CD4-positive, alpha-beta memory T cell (primary cell): ENCODE results near the gene PRKAG2. TPM values are rescaled to one million over a fixed set of nuclear protein-coding genes. Genes with fewer than 3 reads are reported as not detected.
"Not testable (repeated sequence)": the region's sequence is repeated elsewhere in the genome, so short reads cannot be mapped to it uniquely, and the experiment has no call there.

Experiments
- CTCF ChIA-PET: fragments of 350-600 bp; sonication (Branson Sonifier 250); formaldehyde crosslinking; loops from one replicate; lab custom pipeline; 2021; ENCODE audit warnings: inconsistent platforms; ENCODE audit not compliant: partially characterized antibody; lab: Charles Lee
- POLR2A ChIA-PET: fragments of 350-600 bp; sonication (Branson Sonifier 250); formaldehyde crosslinking; loops from one replicate; lab custom pipeline; 2021; ENCODE audit not compliant: partially characterized antibody; lab: Charles Lee
- DNase-seq, 5 donors: peaks; one replicate each; pipeline versions ENCODE4 v3.0.0 to v3.0.0-alpha.2; 2020 to 2022; ENCODE audit warnings: mixed read lengths in 1 of 5
- H3K27ac ChIP-seq: one replicate; pipeline ENCODE4 v1.7.0; 2013; ENCODE audit warnings: low read depth, low read length
- H3K27me3 ChIP-seq: 2 replicates; pipeline ENCODE4 v1.7.0; 2013; ENCODE audit warnings: mild to moderate bottlenecking, low read length, moderate library complexity; ENCODE audit not compliant: insufficient read depth
- H3K36me3 ChIP-seq: 2 replicates; pipeline ENCODE4 v1.7.0; 2013; ENCODE audit warnings: mild to moderate bottlenecking, low read length, moderate library complexity; ENCODE audit not compliant: insufficient read depth
- H3K4me1 ChIP-seq: 2 replicates; pipeline ENCODE4 v1.7.0; 2013; ENCODE audit warnings: mild to moderate bottlenecking, low read length, moderate library complexity; ENCODE audit not compliant: insufficient read depth
- H3K4me3 ChIP-seq, 2 donors: one replicate each; pipeline ENCODE4 v1.7.0; 2013; ENCODE audit warnings: low read length in 2 of 2, mild to moderate bottlenecking in 1 of 2
- H3K9me3 ChIP-seq, 2 donors: one replicate each; pipeline ENCODE4 v1.7.0; 2013; ENCODE audit warnings: low read length in 2 of 2, control low read depth in 1 of 2; ENCODE audit not compliant: control insufficient read depth in 1 of 2
- H3K27ac Mint-ChIP-seq, 7 donors: one replicate each; pipeline ENCODE4 v1.8.0; 2020 to 2021; ENCODE audit warnings: mixed read lengths in 7 of 7, mild to moderate bottlenecking in 6 of 7, inconsistent platforms in 3 of 7, moderate library complexity in 3 of 7
- H3K27me3 Mint-ChIP-seq, 2 donors: one replicate each; pipeline ENCODE4 v1.8.0; 2020 to 2021; ENCODE audit warnings: mixed read lengths in 2 of 2
- H3K36me3 Mint-ChIP-seq, 2 donors: one replicate each; pipeline ENCODE4 v1.8.0; 2020 to 2021; ENCODE audit warnings: mixed read lengths in 2 of 2, inconsistent platforms in 1 of 2, mild to moderate bottlenecking in 1 of 2
- H3K4me1 Mint-ChIP-seq, 4 donors: one replicate each; pipeline ENCODE4 v1.8.0; 2020 to 2021; ENCODE audit warnings: mixed read lengths in 4 of 4, mild to moderate bottlenecking in 1 of 4
- H3K4me3 Mint-ChIP-seq, 8 donors: one replicate each; pipeline ENCODE4 v1.8.0; 2020 to 2021; ENCODE audit warnings: mixed read lengths in 8 of 8, mild to moderate bottlenecking in 7 of 8, moderate library complexity in 6 of 8, inconsistent platforms in 3 of 8
- H3K9me3 Mint-ChIP-seq, 8 donors: one replicate each; pipeline ENCODE4 v1.8.0; 2020 to 2021; ENCODE audit warnings: mixed read lengths in 8 of 8, mild to moderate bottlenecking in 5 of 8, inconsistent platforms in 3 of 8, moderate library complexity in 1 of 8
- intact Hi-C: fragments of 100-400 bp; cut with micrococcal nuclease; formaldehyde crosslinking; loops from one replicate; pipeline ENCODE4 v1.15.1; 2023
- polyA plus RNA-seq, 2 donors: library from polyadenylated mRNA; unstranded; fragments of 300-500 nt; fragmentation: Illumina TruSeq; gene quantifications; one replicate each; pipeline ENCODE4 v1.2.3, GENCODE V29; 2021
- total RNA-seq, 2 experiments: library from RNA; stranded (reverse); gene quantifications; one replicate each; pipeline ENCODE4 v1.2.3, GENCODE V29; 2021

PRKAG2 gene
- total and polyA plus RNA-seq, 4 experiments from 2014 or later: 27.4 to 61.0 (median 47.4) TPM

DNA sequence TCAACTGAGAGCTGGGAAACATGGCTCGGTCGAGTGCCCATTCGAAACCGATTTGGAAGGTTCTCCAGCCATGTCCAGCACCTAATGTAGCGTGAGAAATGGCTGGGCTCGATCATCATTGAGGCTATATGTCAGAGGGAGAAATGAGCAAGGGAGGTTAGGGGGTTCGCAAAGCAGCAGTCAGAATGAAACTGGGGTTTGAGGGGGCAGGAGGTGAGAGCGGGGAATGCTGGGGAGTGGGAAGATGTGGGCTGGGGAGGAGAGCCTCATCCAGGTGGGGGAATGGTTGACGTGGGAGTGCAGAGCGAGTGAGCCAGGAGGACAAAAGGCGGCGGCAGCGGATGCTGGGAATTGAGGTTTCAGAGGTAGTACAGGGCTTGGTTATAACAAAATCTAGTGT lies 44.5 kb upstream of the PRKAG2 start:
- Mint-ChIP-seq H3K36me3 (no peaks in the 10 kb centered on the region), H3K4me1 (peaks cover 0 to 4% (median 0%) of the 10 kb centered on the region in 4 donors), H3K9me3 (no peaks in the 10 kb centered on the region), H3K4me3 (no peak overlapping the region), H3K27ac (no peak overlapping the region), H3K27me3 (peaks cover 11 to 26% of the 10 kb centered on the region in 2 donors)
- Histone ChIP-seq H3K4me3 (no peak overlapping the region), H3K4me1 (no peaks in the 10 kb centered on the region), H3K27ac (no peak overlapping the region), H3K9me3 (no peaks in the 10 kb centered on the region), H3K36me3 (no peaks in the 10 kb centered on the region), H3K27me3 (peaks cover 4% of the 10 kb centered on the region)
- intact Hi-C loops: no loop called here
- DNase-seq: no peak
- ChIA-PET CTCF (no interaction called here), POLR2A (no interaction called here)

DNA sequence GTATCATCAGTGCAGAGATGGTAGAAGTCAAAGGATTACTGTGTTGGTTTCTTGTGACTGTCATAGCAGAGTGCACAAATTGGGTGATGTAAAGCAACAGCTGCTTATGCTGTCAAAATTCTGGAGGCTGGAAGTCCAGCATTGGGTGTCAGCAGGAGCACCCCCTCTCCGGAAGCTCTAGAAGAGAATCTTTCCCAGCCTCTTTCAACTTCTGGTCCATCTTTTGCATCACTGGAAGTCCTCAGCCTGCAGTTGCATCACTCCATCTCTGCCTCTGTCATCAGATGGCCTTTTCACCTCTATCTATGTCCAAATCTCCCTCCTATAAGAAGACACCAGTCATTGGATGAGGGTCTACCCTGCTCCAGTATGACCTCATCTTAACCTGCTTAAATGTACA lies 43.6 kb upstream of the PRKAG2 start:
- no peaks in the 10 kb centered on the region for H3K36me3 ChIP-seq
- intact Hi-C loops: no loop called here
- Mint-ChIP-seq H3K9me3 (peaks cover 0 to 2% (median 0%) of the 10 kb centered on the region in 8 donors), H3K36me3 (no peaks in the 10 kb centered on the region), H3K4me1 (no peaks in the 10 kb centered on the region), H3K27me3 (peaks cover 11 to 30% of the 10 kb centered on the region in 2 donors), H3K27ac (no peak overlapping the region), H3K4me3 (no peak overlapping the region)
- no peak overlapping the region for H3K4me3 ChIP-seq
- ChIA-PET CTCF (no interaction called here), POLR2A (no interaction called here)
- no peaks in the 10 kb centered on the region for H3K4me1 ChIP-seq
- DNase-seq: no peak
- H3K9me3 ChIP-seq: no peaks in the 10 kb centered on the region
- H3K27ac ChIP-seq: no peak overlapping the region
- H3K27me3 ChIP-seq: no peaks in the 10 kb centered on the region

DNA sequence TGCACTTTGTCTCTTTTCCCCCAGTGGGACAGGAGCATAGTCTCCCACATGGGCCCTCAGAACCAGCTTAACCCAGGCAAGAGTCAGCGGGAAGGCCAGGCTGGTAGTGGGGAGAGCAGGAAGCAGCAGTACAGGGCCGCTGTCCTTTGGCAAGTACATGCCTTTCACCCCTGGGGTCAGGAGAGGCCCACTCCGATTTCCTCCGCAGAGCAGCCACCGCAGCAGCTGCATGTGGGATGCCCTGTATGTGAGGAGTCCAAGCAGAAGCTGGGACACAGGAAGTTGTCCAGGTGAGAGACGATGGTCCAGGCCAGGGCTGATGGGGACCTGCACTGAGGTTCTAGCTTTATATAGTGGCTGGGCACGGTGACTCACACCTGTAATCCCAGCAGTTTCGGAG lies 42.7 kb upstream of the PRKAG2 start:
- peaks cover 0 to 11% (median 3%) of the 10 kb centered on the region in 8 donors for H3K9me3 Mint-ChIP-seq
- H3K27ac Mint-ChIP-seq: no peak overlapping the region
- no peak overlapping the region for H3K27ac ChIP-seq
- DNase-seq: no peak
- no peaks in the 10 kb centered on the region for H3K9me3 ChIP-seq
- POLR2A ChIA-PET: no interaction called here
- no peaks in the 10 kb centered on the region for H3K27me3 ChIP-seq
- no peaks in the 10 kb centered on the region for H3K36me3 ChIP-seq
- H3K4me3 Mint-ChIP-seq: no peak overlapping the region
- no peaks in the 10 kb centered on the region for H3K4me1 Mint-ChIP-seq
- peaks cover 11 to 30% of the 10 kb centered on the region in 2 donors for H3K27me3 Mint-ChIP-seq
- H3K4me3 ChIP-seq: no peak overlapping the region
- CTCF ChIA-PET: interaction anchor here (1.2 kb wide), 1 partner anchor 16 kb away, joined by 5 read pairs; no protein-coding TSS in a partner anchor
- no peaks in the 10 kb centered on the region for H3K36me3 Mint-ChIP-seq
- intact Hi-C loops: no loop called here
- no peaks in the 10 kb centered on the region for H3K4me1 ChIP-seq

DNA sequence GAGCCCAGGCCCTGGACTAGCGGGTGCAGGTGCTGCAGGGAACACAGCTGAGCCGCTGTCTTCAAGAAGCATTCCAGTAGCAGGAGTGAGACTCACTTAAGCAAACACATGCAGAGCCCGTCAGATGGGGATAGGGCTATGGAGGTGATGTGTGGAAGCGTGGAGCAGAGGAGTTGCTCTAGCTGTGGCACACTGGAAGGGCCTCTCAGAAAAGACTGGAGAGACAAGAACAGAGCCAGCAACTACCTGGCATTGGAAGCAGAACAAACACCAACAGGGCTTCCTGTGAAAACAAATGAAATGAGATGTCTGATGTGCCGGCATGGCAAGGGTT lies 41.6 kb upstream of the PRKAG2 start:
- no peak for DNase-seq
- H3K4me3 ChIP-seq: no peak overlapping the region
- H3K27ac ChIP-seq: no peak overlapping the region
- H3K4me1 ChIP-seq: no peaks in the 10 kb centered on the region
- no peak overlapping the region for H3K27ac Mint-ChIP-seq
- peaks cover 10 to 25% of the 10 kb centered on the region in 2 donors for H3K27me3 Mint-ChIP-seq
- H3K4me1 Mint-ChIP-seq: no peaks in the 10 kb centered on the region
- H3K4me3 Mint-ChIP-seq: no peak overlapping the region
- no peaks in the 10 kb centered on the region for H3K27me3 ChIP-seq
- ChIA-PET POLR2A (no interaction called here), CTCF (interaction anchor here (1.2 kb wide), 1 partner anchor 17 kb away, joined by 5 read pairs; no protein-coding TSS in a partner anchor)
- H3K9me3 Mint-ChIP-seq: peaks cover 0 to 19% (median 11%) of the 10 kb centered on the region in 8 donors
- H3K36me3 ChIP-seq: no peaks in the 10 kb centered on the region
- peaks cover 0 to 4% of the 10 kb centered on the region in 2 donors for H3K36me3 Mint-ChIP-seq
- intact Hi-C loops: no loop called here
- H3K9me3 ChIP-seq: no peaks in the 10 kb centered on the region

DNA sequence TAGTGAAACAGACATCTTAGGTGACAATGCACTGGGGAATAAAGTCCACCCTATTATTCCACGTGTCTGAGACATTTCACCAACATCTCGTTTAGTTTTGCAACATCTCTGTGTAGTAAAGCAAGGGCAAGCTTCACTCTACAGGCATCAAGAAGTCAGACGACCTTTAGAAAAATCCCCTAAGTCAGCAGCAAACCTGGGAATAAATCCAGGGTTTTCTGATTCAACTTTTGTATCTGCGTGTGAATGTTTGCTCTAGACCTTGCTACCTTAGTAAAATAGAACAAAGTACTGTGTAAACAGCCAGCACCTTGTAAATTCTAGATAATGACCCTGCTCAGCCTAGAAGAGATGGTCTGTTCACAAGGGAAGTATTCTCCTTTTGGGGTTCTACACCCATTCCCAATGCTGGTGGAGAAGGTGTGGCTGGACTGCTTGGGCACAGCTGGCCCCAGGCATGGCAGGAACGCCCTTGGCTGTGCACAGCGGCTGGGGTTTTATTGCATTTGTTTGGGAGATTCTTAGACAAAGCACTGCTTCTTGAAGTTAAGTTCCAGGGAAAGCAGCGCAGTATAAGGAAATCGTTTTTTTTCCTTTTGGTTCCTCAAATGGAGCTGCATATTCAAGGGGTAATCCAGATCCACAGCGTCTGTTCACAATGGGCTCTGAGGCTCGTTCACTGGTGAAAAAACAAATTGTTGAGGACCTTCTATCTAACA lies 41.0 kb upstream of the PRKAG2 start:
- H3K4me1 Mint-ChIP-seq: no peaks in the 10 kb centered on the region
- H3K9me3 Mint-ChIP-seq: peaks cover 0 to 19% (median 11%) of the 10 kb centered on the region in 8 donors

DNA sequence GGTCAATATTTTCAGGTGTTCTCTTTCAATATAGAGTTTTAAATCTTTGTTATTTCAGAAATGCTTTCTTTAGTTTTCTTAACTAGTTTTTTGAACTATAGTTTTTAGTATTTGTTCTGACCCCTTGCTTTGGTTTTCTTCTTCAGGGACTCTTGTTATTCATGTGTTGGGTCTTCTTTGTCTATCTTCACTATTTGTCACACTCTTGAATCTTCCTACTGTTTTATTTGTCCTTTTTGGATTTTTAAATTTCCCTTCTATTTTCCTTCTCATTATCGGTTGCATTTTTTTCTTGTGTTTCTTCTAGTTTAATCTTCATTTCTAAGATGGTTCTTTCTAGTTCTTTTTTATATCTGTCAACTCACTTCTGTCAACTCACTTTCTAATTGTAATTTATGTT lies 37.1 kb upstream of the PRKAG2 start:
- intact Hi-C loops: no loop called here
- Mint-ChIP-seq H3K4me1 (no peaks in the 10 kb centered on the region), H3K9me3 (peaks cover 0 to 19% (median 11%) of the 10 kb centered on the region in 8 donors), H3K36me3 (peaks cover 0 to 4% of the 10 kb centered on the region in 2 donors), H3K27ac (no peak overlapping the region), H3K27me3 (peaks cover 3 to 6% of the 10 kb centered on the region in 2 donors), H3K4me3 (no peak overlapping the region)
- H3K4me3 ChIP-seq: no peak overlapping the region
- H3K4me1 ChIP-seq: no peaks in the 10 kb centered on the region
- no peaks in the 10 kb centered on the region for H3K27me3 ChIP-seq
- ChIA-PET POLR2A (no interaction called here), CTCF (interaction anchor here (1.0 kb wide), 1 partner anchor 131 kb away, joined by 5 read pairs; no protein-coding TSS in a partner anchor)
- H3K27ac ChIP-seq: no peak overlapping the region
- no peak for DNase-seq
- H3K9me3 ChIP-seq: no peaks in the 10 kb centered on the region
- H3K36me3 ChIP-seq: no peaks in the 10 kb centered on the region

More for the DNA sequence above, 41.0 kb upstream of the PRKAG2 start:
- Histone ChIP-seq H3K27ac (no peak overlapping the region), H3K27me3 (no peaks in the 10 kb centered on the region), H3K36me3 (no peaks in the 10 kb centered on the region), H3K4me3 (no peak overlapping the region), H3K9me3 (no peaks in the 10 kb centered on the region), H3K4me1 (no peaks in the 10 kb centered on the region)
- H3K27me3 Mint-ChIP-seq: peaks cover 7 to 23% of the 10 kb centered on the region in 2 donors
- H3K4me3 Mint-ChIP-seq: no peak overlapping the region
- CTCF ChIA-PET: no interaction called here
- H3K27ac Mint-ChIP-seq: no peak overlapping the region
- POLR2A ChIA-PET: no interaction called here
- no peak for DNase-seq
- intact Hi-C loops: no loop called here
- peaks cover 0 to 4% of the 10 kb centered on the region in 2 donors for H3K36me3 Mint-ChIP-seq

DNA sequence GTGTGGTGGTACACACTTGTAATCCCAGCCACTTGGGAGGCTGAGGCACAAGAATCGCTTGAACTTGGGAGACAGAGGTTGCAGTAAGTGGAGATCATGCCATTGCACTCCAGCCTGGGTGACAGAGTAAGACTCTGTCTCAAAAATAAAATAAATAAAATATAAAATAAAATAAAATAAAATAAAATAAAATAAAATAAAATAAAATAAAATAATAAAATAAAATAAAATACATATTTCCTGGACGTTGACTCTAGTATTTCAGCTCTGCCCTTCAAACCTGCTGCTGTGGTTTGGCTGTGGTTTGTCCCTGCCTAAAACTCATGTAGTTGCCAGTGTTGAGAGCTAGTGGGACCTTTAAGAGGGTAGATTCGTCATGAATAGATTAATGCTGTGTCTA lies 33.7 kb upstream of the PRKAG2 start:
- H3K36me3 Mint-ChIP-seq, H3K9me3 ChIP-seq, H3K27ac Mint-ChIP-seq, H3K4me1 Mint-ChIP-seq, H3K36me3 ChIP-seq, H3K4me1 ChIP-seq, H3K4me3 Mint-ChIP-seq, H3K4me3 ChIP-seq, H3K27me3 ChIP-seq, DNase-seq, intact Hi-C loops, CTCF ChIA-PET, H3K27ac ChIP-seq: not testable (repeated sequence)
- H3K27me3 Mint-ChIP-seq: peaks cover 8 to 10% of the 10 kb centered on the region in 2 donors
- peaks cover 0 to 18% (median 11%) of the 10 kb centered on the region in 8 donors for H3K9me3 Mint-ChIP-seq
- POLR2A ChIA-PET: interaction anchor here (0.8 to 1.1 kb wide), 2 partner anchors 26 to 36 kb away, joined by 3 to 4 read pairs; no protein-coding TSS in a partner anchor
